PC-3 (cell line): Measurements from ENCODE around the gene CYP4V2.

Experiments
- CTCF ChIP-seq: fragments of 300-600 bp; sonication (generic); conservative IDR thresholded peaks from 2 replicates; pipeline ENCODE4 v1.5.1; 2017; ENCODE audit warnings: antibody characterized with exemption, low read depth, mild to moderate bottlenecking, low read length
- EZH2 ChIP-seq: fragments of 300-600 bp; sonication (generic); IDR thresholded peaks from one replicate; pipeline ENCODE4 v1.6.1; 2017; ENCODE audit warnings: antibody characterized with exemption, mild to moderate bottlenecking, low read length; ENCODE audit not compliant: unreplicated experiment
- EZH2phosphoT487 ChIP-seq: fragments of 300-600 bp; sonication (generic); IDR thresholded peaks from 2 replicates; pipeline ENCODE4 v1.6.1; 2018; ENCODE audit warnings: mild to moderate bottlenecking, antibody characterized with exemption, low read length, borderline replicate concordance

- no peak for TF ChIP-seq CTCF
- no peak for TF ChIP-seq EZH2phosphoT487
- TF ChIP-seq EZH2: no peak
Measured at GRCh38 chr4:186159613-186160012, 31.8 kb upstream of the CYP4V2 start.
